HL-60 (cell line): Measurements from ENCODE around the gene KCNC3.

ENCODE experiments used
- CTCF ChIP-seq: IDR thresholded peaks from one replicate; pipeline ENCODE4 v1.5.1; 2011; ENCODE audit warnings: low read length, control low read depth, inconsistent platforms; ENCODE audit not compliant: insufficient read depth
- POLR2AphosphoS5 ChIP-seq: IDR thresholded peaks from 2 replicates; pipeline ENCODE4 v1.6.1; 2012; ENCODE audit warnings: low read depth
- REST ChIP-seq: IDR thresholded peaks from 2 replicates; pipeline ENCODE4 v1.6.1; 2012; ENCODE audit warnings: low read depth; ENCODE audit not compliant: insufficient replicate concordance

- TF ChIP-seq CTCF (no peak), POLR2AphosphoS5 (no peak), REST (no peak)
These were observed 33.7 kb upstream of the KCNC3 start for GRCh38 chr19:50362656-50363424.
